Measurements from ENCODE around the gene TNFRSF1A. TPM values are rescaled to one million over a fixed set of nuclear protein-coding genes. Genes with fewer than 3 reads are reported as not detected.

The TNFRSF1A gene
- total and polyA plus RNA-seq, 2 donors: 56.1 to 223 TPM

DNA sequence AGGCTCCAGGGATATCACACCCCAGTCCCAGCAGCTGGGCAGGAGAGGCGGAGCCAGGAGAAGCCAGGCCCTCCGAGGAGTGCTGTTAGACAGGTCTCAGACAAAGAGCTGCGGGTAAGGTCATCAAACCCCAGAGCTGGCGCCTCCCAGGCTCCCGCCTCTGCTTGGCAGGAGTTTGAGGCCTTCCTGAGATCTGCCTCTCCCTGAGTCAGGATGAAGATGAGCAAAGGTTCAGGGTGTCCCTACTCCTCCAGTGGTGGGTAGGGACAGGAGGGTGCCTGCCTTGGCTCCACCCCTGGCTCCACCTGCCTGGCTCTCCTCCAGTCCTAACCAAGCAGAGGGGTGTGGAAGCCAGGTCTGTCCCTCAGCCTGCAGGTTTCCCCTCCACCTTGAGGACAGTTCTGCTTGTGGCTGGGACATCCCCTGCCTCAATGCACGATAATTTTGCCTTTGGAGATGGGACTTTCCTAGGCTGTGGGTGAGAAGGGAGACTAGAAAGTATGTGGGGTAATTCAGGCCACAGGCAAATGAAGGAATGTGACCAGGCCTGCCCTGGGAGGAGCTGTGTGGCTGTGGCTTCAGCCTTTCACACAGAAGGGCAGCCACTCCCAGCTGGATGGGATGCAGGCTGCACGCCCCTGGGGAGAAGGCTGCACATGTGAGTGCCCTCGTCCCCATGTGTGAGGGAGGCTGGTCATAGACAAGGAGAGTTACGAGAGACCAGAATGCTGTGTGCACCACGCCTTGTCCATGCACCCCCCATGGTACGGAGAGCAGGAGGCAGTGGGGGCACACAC is 29.1 kb downstream of the TNFRSF1A start:
- 82% methylated on average over 11 of the region's 11 CpGs for WGBS
- Histone ChIP-seq H3K4me3 (ENCODE audit: low read depth, low read length) (no peak overlapping the region), H3K4me1 (ENCODE audit: insufficient read depth) (no peaks in the 10 kb centered on the region), H3K36me3 (ENCODE audit: insufficient read depth) (no peaks in the 10 kb centered on the region), H3K27ac (ENCODE audit: low read depth) (peak overlapping the region; percentile 73)
- no peak for DNase-seq (ENCODE audit: extremely low spot score)

DNA sequence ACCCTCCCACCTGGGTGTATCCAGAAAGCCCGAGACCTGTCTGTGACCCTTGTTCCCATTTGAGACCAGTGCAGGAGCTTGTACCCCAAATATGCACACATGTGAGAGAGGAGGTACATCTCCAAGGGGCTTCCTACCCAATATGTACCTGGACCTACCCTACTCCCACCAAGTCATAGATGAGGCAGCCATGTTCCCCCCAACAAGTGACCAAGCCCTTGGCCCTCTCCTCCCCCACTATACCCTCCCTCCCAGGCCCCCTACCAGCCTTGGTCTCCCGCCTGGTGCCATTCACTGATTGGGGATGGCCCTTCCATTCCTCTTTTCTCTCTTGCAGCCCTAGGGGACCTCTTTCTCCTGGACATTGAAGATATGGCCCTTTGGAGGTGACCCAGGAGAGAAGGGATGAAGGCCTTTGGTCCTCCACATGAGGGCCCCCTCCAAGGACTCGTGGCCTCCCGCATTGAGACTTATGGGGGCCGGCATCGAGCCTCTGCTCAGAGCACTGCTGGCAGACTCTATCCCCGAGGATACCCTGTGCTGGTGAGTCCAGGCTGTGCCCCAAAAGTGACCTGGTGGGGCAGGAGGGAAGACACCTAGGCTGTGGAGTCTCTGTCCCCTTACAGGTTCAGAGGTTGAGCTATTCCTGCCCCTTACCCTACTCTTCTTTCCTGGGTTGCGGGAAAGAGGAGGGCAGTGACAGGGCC is 29.9 kb downstream of the TNFRSF1A start:
- Histone ChIP-seq H3K27ac (ENCODE audit: low read depth) (peak overlapping the region; percentile 63), H3K4me1 (ENCODE audit: insufficient read depth) (no peaks in the 10 kb centered on the region), H3K4me3 (ENCODE audit: low read depth, low read length) (no peak overlapping the region), H3K36me3 (ENCODE audit: insufficient read depth) (no peaks in the 10 kb centered on the region)
- DNase-seq (ENCODE audit: extremely low spot score): no peak
- 89% methylated on average over 8 of the region's 8 CpGs for WGBS

DNA sequence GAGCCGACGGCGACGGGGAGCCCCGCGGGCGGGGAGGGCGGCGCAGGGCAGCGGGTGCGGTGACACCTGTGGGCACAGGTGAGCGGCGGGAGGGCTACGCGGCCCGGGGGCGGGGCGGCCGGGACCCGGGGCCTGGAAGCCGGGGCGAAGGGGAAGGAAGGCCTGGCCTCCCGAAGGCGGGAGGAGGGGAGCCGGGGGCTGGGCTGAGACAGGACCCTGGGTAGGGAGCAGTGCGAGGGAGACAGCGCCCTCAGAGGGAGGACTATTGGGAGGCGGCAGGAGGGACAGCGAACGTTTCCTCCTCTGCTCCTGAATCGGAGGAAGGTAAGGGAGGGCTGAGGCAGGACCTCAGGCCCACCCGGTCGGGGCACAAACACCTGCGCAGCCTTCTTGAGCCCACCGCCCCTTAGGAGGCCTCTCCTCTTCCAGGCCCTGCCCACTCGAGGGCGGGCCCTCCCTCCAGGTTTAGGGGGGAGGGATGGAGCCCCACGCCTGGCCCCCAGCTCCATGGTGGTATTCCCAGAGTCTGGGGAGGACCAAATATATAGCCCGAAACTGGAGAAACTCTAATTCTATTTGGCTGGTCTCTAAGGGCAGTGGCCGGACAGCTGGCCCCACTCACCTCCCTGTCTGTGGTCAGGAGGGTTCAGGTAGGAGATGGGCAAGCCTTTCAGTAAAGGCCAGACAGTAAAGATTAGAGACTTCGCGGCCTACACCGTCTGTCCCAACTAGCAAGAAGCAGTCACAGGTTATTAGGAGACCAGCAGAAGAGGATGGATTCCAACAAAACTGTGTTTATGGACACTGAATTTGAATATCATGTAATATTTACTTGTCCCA is 30.9 kb downstream of the TNFRSF1A start:
- 23% methylated on average over 43 of the region's 43 CpGs for WGBS
- DNase-seq (ENCODE audit: extremely low spot score): no peak
- no peaks in the 10 kb centered on the region for H3K4me1 ChIP-seq (ENCODE audit: insufficient read depth)
- H3K27ac ChIP-seq (ENCODE audit: low read depth): peak overlapping the region; percentile 70
- no peaks in the 10 kb centered on the region for H3K36me3 ChIP-seq (ENCODE audit: insufficient read depth)
- H3K4me3 ChIP-seq (ENCODE audit: low read depth, low read length): peak overlapping the region; percentile 42

DNA sequence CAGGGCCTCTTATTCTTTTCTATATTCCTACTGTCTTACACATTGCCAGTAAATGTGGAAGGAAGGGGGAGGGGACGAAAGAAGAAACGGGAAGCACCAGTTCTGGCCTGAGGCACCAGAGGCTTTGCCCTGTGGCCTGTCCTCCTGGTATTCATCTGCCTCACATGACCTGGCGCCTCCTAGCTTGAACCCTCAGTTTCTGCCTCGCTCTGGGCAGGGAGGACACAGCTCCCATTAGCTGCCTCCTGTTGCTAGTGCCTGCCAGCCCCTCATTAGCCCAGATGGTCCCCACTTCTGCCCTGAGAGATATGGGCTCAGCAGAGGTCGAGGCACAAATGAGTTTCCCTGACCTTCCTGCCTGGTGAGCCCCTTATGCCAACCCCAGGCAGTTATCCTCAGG is 34.3 kb downstream of the TNFRSF1A start:
- no peaks in the 10 kb centered on the region for H3K4me1 ChIP-seq (ENCODE audit: insufficient read depth)
- H3K36me3 ChIP-seq (ENCODE audit: insufficient read depth): no peaks in the 10 kb centered on the region
- WGBS: 75% methylated on average over 5 of the region's 5 CpGs
- DNase-seq (ENCODE audit: extremely low spot score): no peak
- no peak overlapping the region for H3K4me3 ChIP-seq (ENCODE audit: low read depth, low read length)
- H3K27ac ChIP-seq (ENCODE audit: low read depth): no peak overlapping the region

DNA sequence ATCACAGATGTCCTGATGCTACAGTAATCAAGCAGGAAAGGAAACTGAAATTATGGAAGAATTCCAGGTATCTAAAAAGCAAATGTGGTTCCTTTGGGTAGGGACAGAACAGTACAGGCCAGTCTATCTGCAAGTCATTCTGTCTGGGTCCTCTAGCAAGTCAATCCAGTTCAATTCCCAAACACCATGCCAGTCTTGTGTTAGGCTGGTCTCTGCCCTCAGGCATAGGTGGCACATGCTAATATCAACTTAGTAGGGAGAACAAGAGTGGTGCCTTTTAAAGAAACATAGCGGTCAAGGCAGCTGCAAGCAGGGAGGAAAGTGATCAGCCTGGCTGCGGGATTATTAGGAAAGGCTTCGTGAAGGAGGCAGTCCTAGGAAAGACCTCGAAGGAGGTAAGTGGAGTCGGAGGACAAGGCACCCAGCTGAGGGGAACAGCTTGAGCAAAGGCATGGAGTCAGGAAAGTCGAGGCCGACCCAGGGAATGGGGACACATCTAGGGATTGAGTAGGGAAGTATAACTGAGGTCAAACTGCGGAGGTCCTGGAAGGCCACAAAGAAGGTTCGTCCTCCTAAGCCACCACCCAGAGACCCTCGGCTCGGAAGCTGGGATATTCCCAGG is 35.2 kb downstream of the TNFRSF1A start:
- 91% methylated on average over 11 of the region's 11 CpGs for WGBS
- H3K36me3 ChIP-seq (ENCODE audit: insufficient read depth): no peaks in the 10 kb centered on the region

DNA sequence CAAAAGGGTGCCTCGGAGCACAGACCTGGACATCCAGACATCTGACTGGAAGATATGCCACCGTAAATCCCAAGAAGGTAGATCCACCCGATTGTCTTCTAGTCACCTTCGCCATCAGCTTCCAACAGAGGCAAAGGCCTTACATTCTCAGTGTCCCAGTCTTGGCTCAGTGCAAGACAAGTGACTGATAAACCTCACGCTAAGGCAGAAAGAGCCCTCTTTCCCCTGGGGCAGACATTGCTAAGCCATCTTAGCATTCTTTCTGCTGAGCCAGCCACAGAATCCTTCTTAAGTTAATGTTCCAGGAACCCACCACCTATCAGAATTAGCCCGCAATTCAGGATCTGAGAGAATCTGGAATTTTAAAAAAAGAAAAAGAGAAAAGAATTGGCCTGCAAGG is 35.7 kb downstream of the TNFRSF1A start:
- no peaks in the 10 kb centered on the region for H3K36me3 ChIP-seq (ENCODE audit: insufficient read depth)
- no peak overlapping the region for H3K27ac ChIP-seq (ENCODE audit: low read depth)
- WGBS: 81% methylated on average over 6 of the region's 6 CpGs
- H3K4me3 ChIP-seq (ENCODE audit: low read depth, low read length): no peak overlapping the region
- no peak for DNase-seq (ENCODE audit: extremely low spot score)
- H3K4me1 ChIP-seq (ENCODE audit: insufficient read depth): no peaks in the 10 kb centered on the region

More for the DNA sequence above, 35.2 kb downstream of the TNFRSF1A start:
- H3K27ac ChIP-seq (ENCODE audit: low read depth): no peak overlapping the region
- H3K4me3 ChIP-seq (ENCODE audit: low read depth, low read length): no peak overlapping the region
- no peaks in the 10 kb centered on the region for H3K4me1 ChIP-seq (ENCODE audit: insufficient read depth)
- no peak for DNase-seq (ENCODE audit: extremely low spot score)

DNA sequence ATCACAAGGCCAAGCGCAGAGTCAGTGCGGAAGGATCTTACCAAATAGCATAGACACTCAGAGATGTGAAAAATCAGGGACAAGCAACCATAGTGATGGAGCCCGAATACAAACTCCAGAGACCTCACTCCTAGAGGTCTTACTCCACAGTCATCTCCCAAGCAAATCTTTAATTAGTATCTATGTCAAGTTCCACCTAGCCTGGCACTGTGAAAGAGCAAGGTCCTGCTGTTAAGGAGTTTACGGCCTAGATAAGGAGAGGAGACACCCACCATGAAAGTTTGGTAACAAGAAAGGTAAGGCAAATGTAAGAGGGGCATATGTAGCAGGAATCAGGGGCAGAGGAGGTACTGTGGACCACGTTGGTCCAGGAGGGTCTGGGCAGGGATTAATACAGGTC is 38.8 kb downstream of the TNFRSF1A start:
- no peak overlapping the region for H3K4me3 ChIP-seq (ENCODE audit: low read depth, low read length)
- H3K36me3 ChIP-seq (ENCODE audit: insufficient read depth): no peaks in the 10 kb centered on the region
- no peaks in the 10 kb centered on the region for H3K4me1 ChIP-seq (ENCODE audit: insufficient read depth)
- DNase-seq (ENCODE audit: extremely low spot score): no peak
- no peak overlapping the region for H3K27ac ChIP-seq (ENCODE audit: low read depth)
- 85% methylated on average over 5 of the region's 5 CpGs for WGBS

DNA sequence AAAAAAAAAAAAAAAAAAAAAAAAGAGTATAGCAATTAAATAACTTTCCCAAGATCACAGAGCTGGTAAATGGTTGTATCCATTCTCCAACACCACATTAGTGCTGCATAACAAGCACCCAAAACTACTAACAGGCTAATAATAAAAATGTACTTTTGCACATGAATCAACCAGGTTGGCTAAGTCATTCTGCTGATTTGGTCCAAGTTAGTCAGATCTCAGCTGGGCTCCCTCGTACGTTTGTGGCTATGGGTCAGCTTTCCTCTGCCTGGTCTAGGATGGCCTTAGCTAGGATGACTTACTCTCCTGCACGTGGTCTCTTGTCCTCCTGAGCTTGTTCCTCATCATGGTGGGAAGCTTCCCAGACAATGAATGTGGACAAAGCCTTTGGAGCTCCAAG is 39.3 kb downstream of the TNFRSF1A start:
- H3K27ac ChIP-seq (ENCODE audit: low read depth): no peak overlapping the region
- DNase-seq (ENCODE audit: extremely low spot score): no peak
- 86% methylated on average over 3 of the region's 3 CpGs for WGBS
- no peaks in the 10 kb centered on the region for H3K4me1 ChIP-seq (ENCODE audit: insufficient read depth)
- H3K4me3 ChIP-seq (ENCODE audit: low read depth, low read length): no peak overlapping the region
- H3K36me3 ChIP-seq (ENCODE audit: insufficient read depth): no peaks in the 10 kb centered on the region

DNA sequence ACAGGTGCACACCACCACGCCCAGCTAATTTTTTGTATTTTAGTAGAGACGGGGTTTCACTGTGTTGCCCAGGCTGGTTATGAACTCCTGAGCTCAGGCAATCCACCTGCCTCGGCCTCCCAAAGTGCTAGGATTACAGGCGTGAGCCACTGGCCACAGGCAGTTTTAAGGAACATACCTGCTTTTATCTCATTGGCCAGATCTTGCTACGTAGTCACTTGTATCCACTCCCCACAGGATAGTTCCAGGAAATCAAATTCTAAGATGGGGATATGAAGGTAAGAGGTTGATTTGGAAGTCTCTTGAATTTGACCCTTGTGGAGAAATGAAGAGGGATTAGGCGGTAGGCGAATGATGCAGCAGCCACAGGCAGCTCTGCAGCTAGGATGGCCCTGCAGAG is 40.2 kb downstream of the TNFRSF1A start:
- 91% methylated on average over 7 of the region's 7 CpGs for WGBS
- Histone ChIP-seq H3K4me3 (ENCODE audit: low read depth, low read length) (no peak overlapping the region), H3K36me3 (ENCODE audit: insufficient read depth) (no peaks in the 10 kb centered on the region), H3K27ac (ENCODE audit: low read depth) (no peak overlapping the region), H3K4me1 (ENCODE audit: insufficient read depth) (no peaks in the 10 kb centered on the region)
- no peak for DNase-seq (ENCODE audit: extremely low spot score)

DNA sequence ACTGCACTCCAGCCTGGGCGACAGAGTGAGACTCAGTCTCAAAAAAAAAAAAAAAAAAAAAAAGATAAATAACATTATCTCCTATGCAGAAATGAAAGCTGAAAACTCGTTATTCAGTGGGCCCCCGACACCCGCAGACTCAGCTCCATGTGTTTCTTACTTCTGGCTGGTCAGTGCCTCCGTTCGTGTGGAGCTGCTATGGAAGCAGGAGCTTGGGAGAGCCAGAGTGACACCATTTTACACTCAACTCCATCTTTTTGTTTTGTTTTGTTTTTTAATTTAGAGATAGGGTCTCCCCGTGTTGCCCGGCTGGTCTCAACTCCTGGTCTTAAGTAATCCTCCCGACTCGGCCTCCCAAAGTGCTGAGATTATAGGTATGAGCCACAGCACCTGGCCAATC is 44.7 kb downstream of the TNFRSF1A start:
- Histone ChIP-seq H3K27ac (ENCODE audit: low read depth) (no peak overlapping the region), H3K36me3 (ENCODE audit: insufficient read depth) (no peaks in the 10 kb centered on the region), H3K4me3 (ENCODE audit: low read depth, low read length) (no peak overlapping the region), H3K4me1 (ENCODE audit: insufficient read depth) (no peaks in the 10 kb centered on the region)
- WGBS: 87% methylated on average over 9 of the region's 10 CpGs
- no peak for DNase-seq (ENCODE audit: extremely low spot score)

DNA sequence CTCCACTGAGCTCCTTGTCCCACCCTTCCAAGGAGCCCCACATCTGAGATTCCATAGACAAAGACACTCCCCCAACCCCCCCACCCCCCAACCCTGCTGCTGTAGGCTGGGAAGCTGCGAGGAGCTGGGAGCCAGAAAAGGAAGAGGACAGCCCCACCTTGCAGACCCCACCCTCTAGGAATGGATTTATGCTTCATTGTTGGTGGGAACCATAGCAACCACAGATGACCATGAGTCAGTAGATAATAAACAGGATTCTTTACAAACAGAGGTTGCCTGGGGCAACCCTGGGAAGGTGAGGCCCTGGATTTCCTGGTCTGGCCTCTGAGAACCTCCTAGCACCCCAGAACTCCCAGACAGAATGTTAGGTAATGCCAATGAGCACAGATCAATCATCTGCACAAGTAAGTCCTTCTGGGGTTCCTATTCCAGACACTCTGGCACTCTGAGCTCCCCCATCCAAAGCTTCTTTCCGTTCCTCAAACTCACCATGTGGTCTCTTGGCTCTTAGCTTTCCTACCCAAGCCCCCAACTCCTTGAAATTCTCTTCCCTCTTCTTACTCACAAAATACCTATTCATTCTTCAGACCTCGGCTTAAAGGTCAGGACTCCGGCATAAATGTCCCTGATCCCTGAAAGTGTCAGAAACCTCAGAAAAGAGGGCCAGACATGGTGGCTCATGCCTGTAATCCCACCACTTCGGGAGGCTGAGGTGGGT is 46.6 kb downstream of the TNFRSF1A start:
- 62% methylated on average over 5 of the region's 5 CpGs for WGBS
- peak; percentile 74 for DNase-seq (ENCODE audit: extremely low spot score)
- no peaks in the 10 kb centered on the region for H3K36me3 ChIP-seq (ENCODE audit: insufficient read depth)
- H3K4me3 ChIP-seq (ENCODE audit: low read depth, low read length): no peak overlapping the region
- no peaks in the 10 kb centered on the region for H3K4me1 ChIP-seq (ENCODE audit: insufficient read depth)
- H3K27ac ChIP-seq (ENCODE audit: low read depth): peak overlapping the region; percentile 51

DNA sequence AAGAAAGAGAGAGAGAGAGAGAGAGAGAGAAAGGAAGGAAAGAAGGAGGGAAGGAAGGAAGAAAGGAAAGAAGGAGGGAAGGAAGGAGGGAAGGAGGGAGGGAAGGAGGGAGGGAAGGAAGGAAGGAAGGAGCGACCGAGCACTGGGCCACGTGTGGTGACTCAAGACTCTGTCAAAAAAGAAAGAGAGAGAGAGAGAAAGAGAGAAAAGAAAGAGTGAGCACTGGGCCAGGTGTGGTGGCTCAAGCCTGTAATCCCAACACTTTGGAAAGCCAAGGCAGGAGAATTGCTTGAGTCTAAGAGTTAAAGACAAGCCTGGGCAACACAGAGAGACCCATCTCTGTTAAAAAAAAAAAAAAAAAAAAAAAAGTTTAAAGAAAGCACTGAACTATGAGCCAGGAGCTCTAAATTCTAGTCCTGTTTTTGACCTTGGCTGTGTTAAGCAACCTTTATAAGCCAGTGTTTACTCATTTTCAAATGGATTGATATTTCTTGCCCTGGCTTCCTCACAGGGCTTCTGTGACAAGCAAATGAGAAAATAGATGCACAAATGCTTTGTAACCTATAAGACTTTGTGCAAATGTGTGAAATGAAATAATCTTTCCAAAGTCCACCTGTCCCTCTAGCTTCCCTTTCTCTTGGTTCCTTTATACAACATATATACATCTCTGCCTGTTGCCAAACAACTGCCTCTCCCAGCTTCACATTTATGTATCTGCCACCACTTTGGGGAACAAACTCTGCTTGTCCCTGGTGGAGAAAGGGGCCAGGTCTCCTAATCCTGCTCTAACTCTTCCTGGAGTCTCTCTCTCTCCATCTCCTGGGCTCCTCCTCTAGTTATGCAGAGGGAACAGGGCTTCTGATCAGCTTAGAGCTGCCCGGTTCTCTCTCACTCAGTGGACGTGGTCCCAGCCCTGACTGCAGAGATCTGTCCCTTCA is 47.5 kb downstream of the TNFRSF1A start:
- H3K36me3 ChIP-seq (ENCODE audit: insufficient read depth): no peaks in the 10 kb centered on the region
- WGBS: 33% methylated on average over 5 of the region's 5 CpGs
- DNase-seq (ENCODE audit: extremely low spot score): no peak
- H3K27ac ChIP-seq (ENCODE audit: low read depth): peak overlapping the region; percentile 51
- H3K4me3 ChIP-seq (ENCODE audit: low read depth, low read length): no peak overlapping the region
- no peaks in the 10 kb centered on the region for H3K4me1 ChIP-seq (ENCODE audit: insufficient read depth)
